ENCODE data around the gene ZCCHC24. TPM values are rescaled to one million over a fixed set of nuclear protein-coding genes. Genes with fewer than 3 reads are reported as not detected.

ZCCHC24 gene
- total RNA-seq, 1 donor from 2014 or later, result 5.9 TPM

DNA sequence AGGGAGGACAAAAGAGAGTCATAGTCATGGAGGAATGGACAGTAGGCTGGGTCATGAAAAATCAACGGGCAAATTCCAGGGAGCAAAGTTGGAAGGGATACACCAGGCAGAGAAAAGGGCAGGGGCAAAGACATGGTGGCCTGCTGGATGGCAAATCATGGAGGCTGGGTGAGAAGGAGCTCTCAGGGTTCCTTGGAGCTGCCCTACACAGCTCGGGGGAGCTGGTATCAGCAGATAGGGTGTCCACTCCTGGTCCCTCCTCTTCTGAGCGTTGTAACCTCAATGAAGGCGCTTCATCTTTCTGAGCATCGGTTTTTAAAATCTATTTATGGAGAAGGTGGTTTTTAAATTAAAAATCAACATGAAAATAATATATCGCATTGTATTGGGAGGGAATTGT lies 39.1 kb upstream of the ZCCHC24 start:
- H3K4me1 ChIP-seq, result peaks cover 11% of the 10 kb centered on the region
- no peak overlapping the region for H3K4me3 ChIP-seq
- H2AFZ ChIP-seq (replicated peaks), result no peak overlapping the region
- Mint-ChIP-seq H3K36me3 (no peaks in the 10 kb centered on the region), H3K27me3 (ENCODE audit: insufficient read depth, low read depth) (peaks cover 1% of the 10 kb centered on the region), H3K4me1 (peaks cover 13% of the 10 kb centered on the region), H3K9me3 (peaks cover 6% of the 10 kb centered on the region), H3K27ac (no peak overlapping the region), H3K4me3 (no peak overlapping the region)
- TF ChIP-seq, protein P1, sequence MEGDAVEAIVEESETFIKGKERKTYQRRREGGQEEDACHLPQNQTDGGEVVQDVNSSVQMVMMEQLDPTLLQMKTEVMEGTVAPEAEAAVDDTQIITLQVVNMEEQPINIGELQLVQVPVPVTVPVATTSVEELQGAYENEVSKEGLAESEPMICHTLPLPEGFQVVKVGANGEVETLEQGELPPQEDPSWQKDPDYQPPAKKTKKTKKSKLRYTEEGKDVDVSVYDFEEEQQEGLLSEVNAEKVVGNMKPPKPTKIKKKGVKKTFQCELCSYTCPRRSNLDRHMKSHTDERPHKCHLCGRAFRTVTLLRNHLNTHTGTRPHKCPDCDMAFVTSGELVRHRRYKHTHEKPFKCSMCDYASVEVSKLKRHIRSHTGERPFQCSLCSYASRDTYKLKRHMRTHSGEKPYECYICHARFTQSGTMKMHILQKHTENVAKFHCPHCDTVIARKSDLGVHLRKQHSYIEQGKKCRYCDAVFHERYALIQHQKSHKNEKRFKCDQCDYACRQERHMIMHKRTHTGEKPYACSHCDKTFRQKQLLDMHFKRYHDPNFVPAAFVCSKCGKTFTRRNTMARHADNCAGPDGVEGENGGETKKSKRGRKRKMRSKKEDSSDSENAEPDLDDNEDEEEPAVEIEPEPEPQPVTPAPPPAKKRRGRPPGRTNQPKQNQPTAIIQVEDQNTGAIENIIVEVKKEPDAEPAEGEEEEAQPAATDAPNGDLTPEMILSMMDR (IDR thresholded peaks at IDR 0.05), result no peak
- no peak for TF ChIP-seq EZH2 (IDR thresholded peaks at IDR 0.05)
- no peak for TF ChIP-seq EZH2phosphoT487 (IDR thresholded peaks at IDR 0.05)
- H3K9ac ChIP-seq, result no peak overlapping the region
- no peaks in the 10 kb centered on the region for H3K79me2 ChIP-seq (ENCODE audit: low read depth)
- no peaks in the 10 kb centered on the region for H3K36me3 ChIP-seq
- no peak for DNase-seq (ENCODE audit: low spot score)
- H3F3A ChIP-seq (ENCODE audit: low read depth), result no peaks in the 10 kb centered on the region
- H3K9me3 ChIP-seq (ENCODE audit: low read depth), result no peaks in the 10 kb centered on the region
- H3K27me3 ChIP-seq, result no peaks in the 10 kb centered on the region
- no peak overlapping the region for H3K4me2 ChIP-seq
- H4K20me1 ChIP-seq (ENCODE audit: low read depth), result no peaks in the 10 kb centered on the region
- H3K27ac ChIP-seq, result no peak overlapping the region

DNA sequence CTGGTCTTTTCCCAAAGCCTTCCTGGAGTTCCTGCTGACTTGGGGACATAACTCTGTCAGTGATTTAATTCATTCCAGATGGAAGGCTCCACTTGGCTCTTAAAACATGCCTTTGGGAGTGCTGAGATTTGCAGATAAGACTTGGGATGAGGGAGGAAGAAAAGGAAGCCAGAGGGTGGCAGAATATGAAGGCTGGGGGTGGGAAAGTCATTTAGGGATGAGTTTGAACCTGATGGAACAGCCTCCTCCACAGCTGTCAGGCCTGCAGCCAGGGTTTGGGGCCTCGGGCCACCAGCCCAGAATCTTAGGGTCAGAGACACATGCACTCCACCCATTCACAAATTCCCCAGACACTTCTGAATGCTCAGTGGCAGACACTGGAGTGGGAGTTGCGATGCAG lies 38.5 kb upstream of the ZCCHC24 start:
- peaks cover 6% of the 10 kb centered on the region for H3K9me3 Mint-ChIP-seq
- H3K27me3 Mint-ChIP-seq (ENCODE audit: insufficient read depth, low read depth), result peaks cover 5% of the 10 kb centered on the region
- Histone ChIP-seq H3K9ac (no peak overlapping the region), H3K27me3 (no peaks in the 10 kb centered on the region), H2AFZ (replicated peaks) (no peak overlapping the region), H3K9me3 (ENCODE audit: low read depth) (no peaks in the 10 kb centered on the region), H3K36me3 (no peaks in the 10 kb centered on the region), H3K79me2 (ENCODE audit: low read depth) (no peaks in the 10 kb centered on the region), H3F3A (ENCODE audit: low read depth) (no peaks in the 10 kb centered on the region), H4K20me1 (ENCODE audit: low read depth) (no peaks in the 10 kb centered on the region), H3K4me2 (no peak overlapping the region), H3K27ac (no peak overlapping the region), H3K4me1 (peaks cover 11% of the 10 kb centered on the region), H3K4me3 (no peak overlapping the region)
- H3K27ac Mint-ChIP-seq, result no peak overlapping the region
- TF ChIP-seq, protein P1 (IDR thresholded peaks at IDR 0.05), result no peak
- TF ChIP-seq EZH2phosphoT487 (IDR thresholded peaks at IDR 0.05) (no peak), EZH2 (IDR thresholded peaks at IDR 0.05) (no peak)
- DNase-seq (ENCODE audit: low spot score), result no peak
- peaks cover 13% of the 10 kb centered on the region for H3K4me1 Mint-ChIP-seq
- no peak overlapping the region for H3K4me3 Mint-ChIP-seq
- no peaks in the 10 kb centered on the region for H3K36me3 Mint-ChIP-seq

DNA sequence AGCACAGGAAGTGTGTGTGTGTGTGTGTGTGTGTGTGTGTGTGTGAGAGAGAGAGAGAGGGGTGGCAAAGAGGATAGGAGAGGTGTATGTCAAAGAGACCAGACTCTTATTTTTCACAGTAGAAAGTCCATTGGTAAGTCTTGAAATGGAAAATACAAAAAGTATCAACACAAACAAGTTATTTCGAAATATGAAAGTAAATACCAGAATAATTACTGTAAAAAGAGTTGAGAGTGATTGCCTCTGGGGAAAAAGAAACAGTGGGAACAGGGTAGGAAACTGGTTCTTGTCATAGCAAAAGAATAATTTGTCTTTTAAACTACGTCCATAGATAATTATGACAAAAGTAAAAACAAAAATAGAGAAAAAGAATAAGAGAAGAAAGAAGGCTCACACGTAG lies 37.9 kb upstream of the ZCCHC24 start:
- Histone ChIP-seq H3K79me2 (ENCODE audit: low read depth) (no peaks in the 10 kb centered on the region), H3K4me3 (no peak overlapping the region), H3K4me2 (no peak overlapping the region), H3F3A (ENCODE audit: low read depth) (no peaks in the 10 kb centered on the region), H3K4me1 (peaks cover 11% of the 10 kb centered on the region), H3K27ac (no peak overlapping the region), H3K36me3 (no peaks in the 10 kb centered on the region), H4K20me1 (ENCODE audit: low read depth) (no peaks in the 10 kb centered on the region), H3K9ac (no peak overlapping the region), H2AFZ (replicated peaks) (no peak overlapping the region), H3K27me3 (no peaks in the 10 kb centered on the region), H3K9me3 (ENCODE audit: low read depth) (no peaks in the 10 kb centered on the region)
- Mint-ChIP-seq H3K9me3 (peaks cover 6% of the 10 kb centered on the region), H3K36me3 (no peaks in the 10 kb centered on the region), H3K4me1 (peaks cover 9% of the 10 kb centered on the region), H3K27me3 (ENCODE audit: insufficient read depth, low read depth) (peaks cover 5% of the 10 kb centered on the region), H3K4me3 (no peak overlapping the region), H3K27ac (no peak overlapping the region)
- no peak for DNase-seq (ENCODE audit: low spot score)
- TF ChIP-seq EZH2phosphoT487 (IDR thresholded peaks at IDR 0.05), result no peak
- TF ChIP-seq EZH2 (IDR thresholded peaks at IDR 0.05), result no peak
- TF ChIP-seq, protein P1 (IDR thresholded peaks at IDR 0.05), result no peak
